K562 (cell line): Measurements from ENCODE around the gene UBQLN2. TPM values are rescaled to one million over a fixed set of nuclear protein-coding genes. Genes with fewer than 3 reads are reported as not detected.

ENCODE experiments used
- BDP1 ChIP-seq: IDR thresholded peaks from 3 replicates; pipeline ENCODE4 v1.6.1; 2011; ENCODE audit not compliant: insufficient read length, insufficient read depth
- CHD1 ChIP-seq: fragments of 200-600 bp; sonication (generic); IDR thresholded peaks from one replicate; pipeline ENCODE4 v1.6.1; 2012; ENCODE audit warnings: mild to moderate bottlenecking, moderate library complexity, low read length, inconsistent platforms
- CSDE1 ChIP-seq, 2 experiments: fragments of 450-650 bp; IDR thresholded peaks; 2 replicates each; pipeline ENCODE4 v1.6.1; 2016; ENCODE audit warnings: mild to moderate bottlenecking in 1 of 2
- ELF1 ChIP-seq: fragments of 200-800 bp; sonication (Bioruptor generic); IDR thresholded peaks from 2 replicates; pipeline ENCODE4 v1.6.1; 2016; ENCODE audit warnings: missing genetic modification characterization, missing compliant biosample characterization
- GTF2F1 ChIP-seq: IDR thresholded peaks from 2 replicates; pipeline ENCODE4 v1.6.1; 2011; ENCODE audit warnings: low read depth, low read length, improper control_type of control experiment
- GTF3C2 ChIP-seq: IDR thresholded peaks from 3 replicates; pipeline ENCODE4 v1.6.1; 2011; ENCODE audit warnings: borderline replicate concordance, mild to moderate bottlenecking, moderate library complexity; ENCODE audit not compliant: insufficient read length; ENCODE audit errors: extremely low read depth
- HMGN3 ChIP-seq: IDR thresholded peaks from 2 replicates; pipeline ENCODE4 v1.6.1; 2011; ENCODE audit warnings: borderline replicate concordance, low read depth, mild to moderate bottlenecking, mixed read lengths, low read length; ENCODE audit not compliant: insufficient read length; ENCODE audit errors: extremely low read depth
- RBBP5 ChIP-seq: fragments of 200-600 bp; sonication (generic); IDR thresholded peaks from 2 replicates; pipeline ENCODE4 v1.6.1; 2012; ENCODE audit warnings: borderline replicate concordance, mild to moderate bottlenecking, low read length, control low read depth, inconsistent platforms; ENCODE audit not compliant: insufficient read depth, poor library complexity, severe bottlenecking
- RBM25 ChIP-seq: fragments of 200-400 bp; formaldehyde crosslinking; IDR thresholded peaks from 2 replicates; pipeline ENCODE4 v1.6.1; 2018; ENCODE audit warnings: low read length, low read depth, moderate library complexity; ENCODE audit not compliant: severe bottlenecking
- SNAPC5 ChIP-seq: fragments of 250-450 bp; sonication (Bioruptor Pico); IDR thresholded peaks from 2 replicates; pipeline ENCODE4 v1.8.0; 2021; ENCODE audit warnings: moderate library complexity, mild to moderate bottlenecking, inconsistent platforms
- TAF9B ChIP-seq: fragments of 450-650 bp; IDR thresholded peaks from 2 replicates; pipeline ENCODE4 v1.6.1; 2018; ENCODE audit warnings: mild to moderate bottlenecking; ENCODE audit not compliant: partially characterized antibody
- U2AF1 ChIP-seq: fragments of 200-400 bp; formaldehyde crosslinking; optimal IDR thresholded peaks from 2 replicates; pipeline ENCODE3; 2017; ENCODE audit warnings: mild to moderate bottlenecking, low read depth, low read length, moderate library complexity
- polyA plus RNA-seq, 8 experiments: library from polyadenylated mRNA; depleted of rRNA in 4 of 8; stranded (reverse) in 5 of 8; unstranded in 3 of 8; fragments of >200 nt; fragmentation: Nextera tagmentation in 2 of 8; fragmentation: Illumina TruSeq in 1 of 8; extraction: Ambion mirVana in 2 of 8; extraction: Trizol in 1 of 8; gene quantifications; 2 replicates each; pipeline versions ENCODE4 v1.2.1 to v1.2.3, GENCODE V29; 2011 to 2014; ENCODE audit warnings: inconsistent platforms in 1 of 8, missing spikeins in 1 of 8
- total RNA-seq, 7 experiments: library from RNA; depleted of rRNA in 6 of 7; stranded (reverse); fragments of >200 nt in 6 of 7; fragmentation: Illumina TruSeq in 2 of 7; extraction: Trizol in 2 of 7; gene quantifications; 2 replicates each; pipeline versions ENCODE4 v1.2.1 to v1.2.3, GENCODE V29; 2011 to 2021; ENCODE audit warnings: low replicate concordance in 1 of 7
- TF ChIP-seq, protein P1 (sequence below): sonication (generic); formaldehyde crosslinking; IDR thresholded peaks from 2 replicates; pipeline ENCODE4 v1.9.0; 2022; ENCODE audit warnings: mild to moderate bottlenecking, missing genetic modification reagents
- TF ChIP-seq, protein P2 (sequence below): fragments of 250-450 bp; sonication (Bioruptor Pico); IDR thresholded peaks from 2 replicates; pipeline ENCODE4 v1.5.0; 2021; ENCODE audit warnings: mild to moderate bottlenecking, moderate library complexity
- TF ChIP-seq, protein P3 (sequence below): sonication (generic); formaldehyde crosslinking; IDR thresholded peaks from 2 replicates; pipeline ENCODE4 v1.8.0; 2022; ENCODE audit warnings: missing genetic modification reagents, mild to moderate bottlenecking, borderline replicate concordance

UBQLN2 gene
- total and polyA plus RNA-seq, 9 of the 15 experiments (the other 6 are each of a cell fraction or from before 2014, with no cell fraction given) = 1.5 to 17.9 (median 5.7) TPM

DNA sequence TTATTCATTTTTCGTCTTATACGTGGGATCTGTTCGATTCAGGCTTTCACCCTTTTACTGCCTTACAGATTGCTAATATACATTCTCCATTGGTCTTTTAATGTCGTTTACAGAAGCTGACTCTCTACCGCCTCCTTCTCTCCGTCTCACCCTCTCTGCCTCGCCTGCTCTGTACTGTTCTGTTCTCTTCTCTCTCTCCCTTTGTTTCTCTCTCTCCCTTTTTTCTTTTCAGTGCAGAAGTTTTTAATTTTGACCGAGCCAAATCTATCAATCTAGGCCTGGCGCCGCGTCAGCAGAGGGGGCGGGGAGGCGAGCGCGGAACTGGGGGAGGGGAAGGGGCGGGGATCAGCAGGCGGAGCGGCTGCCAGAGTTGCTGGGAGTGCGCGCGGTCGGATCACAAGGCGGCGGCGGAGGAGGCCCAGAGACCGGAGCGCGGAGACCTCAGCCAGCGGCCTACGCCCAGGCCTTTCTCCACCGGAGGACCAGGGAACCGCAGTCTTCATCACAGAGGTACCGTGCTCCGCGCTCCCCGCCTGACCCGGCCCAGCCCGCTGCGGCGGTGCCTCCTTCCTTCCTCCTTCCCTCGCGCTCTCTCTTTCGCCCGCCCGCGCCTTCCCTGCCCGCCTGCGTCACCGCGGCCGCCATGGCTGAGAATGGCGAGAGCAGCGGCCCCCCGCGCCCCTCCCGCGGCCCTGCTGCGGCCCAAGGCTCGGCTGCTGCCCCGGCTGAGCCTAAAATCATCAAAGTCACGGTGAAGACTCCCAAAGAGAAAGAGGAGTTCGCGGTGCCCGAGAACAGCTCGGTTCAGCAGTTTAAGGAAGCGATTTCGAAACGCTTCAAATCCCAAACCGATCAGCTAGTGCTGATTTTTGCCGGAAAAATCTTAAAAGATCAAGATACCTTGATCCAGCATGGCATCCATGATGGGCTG, at the start of gene UBQLN2 (continued):
- TF ChIP-seq TAF9B = peak; percentile 41
- TF ChIP-seq U2AF1 = no peak
- TF ChIP-seq, protein P1, sequence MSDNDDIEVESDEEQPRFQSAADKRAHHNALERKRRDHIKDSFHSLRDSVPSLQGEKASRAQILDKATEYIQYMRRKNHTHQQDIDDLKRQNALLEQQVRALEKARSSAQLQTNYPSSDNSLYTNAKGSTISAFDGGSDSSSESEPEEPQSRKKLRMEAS (CRISPR knock-in tag) = peak; percentile 29; the same call in 1 of the 2 replicates
- TF ChIP-seq GTF2F1 = no peak
- TF ChIP-seq, protein P2, sequence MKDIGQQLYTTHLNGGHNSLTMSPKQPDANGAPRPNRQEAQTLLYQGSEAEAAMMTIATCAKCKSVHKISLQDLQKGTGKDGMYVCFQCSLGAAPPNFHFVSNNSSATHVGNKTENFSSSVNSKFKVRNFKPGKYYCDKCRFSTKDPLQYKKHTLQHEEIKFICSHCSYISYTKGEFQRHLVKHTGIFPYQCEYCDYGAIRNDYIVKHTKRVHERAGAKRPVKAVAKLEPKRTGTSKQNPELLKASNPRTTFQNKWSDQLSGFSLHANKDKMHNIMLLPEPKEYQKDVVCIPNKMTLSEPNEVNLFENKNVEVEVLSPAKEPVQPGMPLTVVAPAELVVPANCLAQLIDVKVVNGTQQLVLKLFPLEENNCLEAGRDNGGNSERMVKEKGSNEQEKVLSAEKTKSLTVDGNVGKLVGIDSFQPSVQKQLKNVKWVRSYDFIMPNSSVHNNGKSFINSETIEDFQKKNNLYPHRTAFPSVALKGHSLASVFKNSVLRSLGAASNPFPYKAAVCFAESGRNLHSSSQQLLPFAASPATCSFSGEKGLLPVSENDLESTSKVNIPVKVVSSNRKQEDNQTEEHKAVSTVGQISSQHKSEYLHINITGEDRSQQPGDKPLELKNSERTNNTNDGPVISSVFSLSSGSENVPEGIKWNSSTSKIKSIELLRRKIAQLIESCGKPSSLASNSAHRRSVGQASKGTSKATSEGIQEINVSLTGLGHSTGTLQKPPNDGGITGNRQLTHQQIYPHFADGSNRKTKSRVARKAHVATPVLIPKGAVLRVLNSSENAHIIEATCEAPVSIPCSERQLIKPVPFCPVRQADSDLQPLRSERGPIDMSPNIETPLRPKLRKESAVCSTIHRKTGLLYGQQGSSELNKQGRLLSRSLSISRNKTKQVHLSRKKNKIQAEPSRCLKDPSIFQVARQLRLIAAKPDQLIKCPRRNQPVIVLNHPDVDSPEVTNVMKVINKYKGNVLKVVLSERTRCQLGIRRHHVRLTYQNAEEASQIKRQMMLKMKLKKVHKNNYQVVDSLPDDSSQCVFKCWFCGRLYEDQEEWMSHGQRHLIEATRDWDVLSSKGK (CRISPR knock-in tag) = no peak
- TF ChIP-seq CSDE1 (IDR thresholded peaks at IDR 0.05) = no peak
- no peak for TF ChIP-seq SNAPC5 (CRISPR knock-in tag)
- TF ChIP-seq RBM25 = no peak
- TF ChIP-seq GTF3C2 = no peak
- no peak for TF ChIP-seq CHD1
- TF ChIP-seq, protein P3, sequence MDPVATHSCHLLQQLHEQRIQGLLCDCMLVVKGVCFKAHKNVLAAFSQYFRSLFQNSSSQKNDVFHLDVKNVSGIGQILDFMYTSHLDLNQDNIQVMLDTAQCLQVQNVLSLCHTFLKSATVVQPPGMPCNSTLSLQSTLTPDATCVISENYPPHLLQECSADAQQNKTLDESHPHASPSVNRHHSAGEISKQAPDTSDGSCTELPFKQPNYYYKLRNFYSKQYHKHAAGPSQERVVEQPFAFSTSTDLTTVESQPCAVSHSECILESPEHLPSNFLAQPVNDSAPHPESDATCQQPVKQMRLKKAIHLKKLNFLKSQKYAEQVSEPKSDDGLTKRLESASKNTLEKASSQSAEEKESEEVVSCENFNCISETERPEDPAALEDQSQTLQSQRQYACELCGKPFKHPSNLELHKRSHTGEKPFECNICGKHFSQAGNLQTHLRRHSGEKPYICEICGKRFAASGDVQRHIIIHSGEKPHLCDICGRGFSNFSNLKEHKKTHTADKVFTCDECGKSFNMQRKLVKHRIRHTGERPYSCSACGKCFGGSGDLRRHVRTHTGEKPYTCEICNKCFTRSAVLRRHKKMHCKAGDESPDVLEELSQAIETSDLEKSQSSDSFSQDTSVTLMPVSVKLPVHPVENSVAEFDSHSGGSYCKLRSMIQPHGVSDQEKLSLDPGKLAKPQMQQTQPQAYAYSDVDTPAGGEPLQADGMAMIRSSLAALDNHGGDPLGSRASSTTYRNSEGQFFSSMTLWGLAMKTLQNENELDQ (CRISPR knock-in tag) = no peak
- 0 out of 2 replicates have a peak, but pooled peaks have one; percentile 30 for TF ChIP-seq ELF1 (tag)
- no peak for TF ChIP-seq BDP1
- TF ChIP-seq HMGN3 = peak; percentile 41
- TF ChIP-seq RBBP5 = no peak
